ENCODE measurements around the gene GTF2A2.
A peak's percentile ranks its signal among the peaks of the same experiment; 100 is the strongest.

- no peak for TF ChIP-seq POLR2A (IDR thresholded peaks at IDR 0.05)
- TF ChIP-seq CTCF (IDR thresholded peaks at IDR 0.05 in 8 of 11, conservative IDR thresholded peaks at IDR 0.05 in 3 of 11) = peak; percentile 39 to 83 (median 60)
These were observed 34.0 kb upstream of the GTF2A2 start for GRCh38 chr15:59691194-59691805.

Measured in spleen (tissue), 7 donors.